ENCODE measurements around the gene FGFR2.

The FGFR2 gene

DNA sequence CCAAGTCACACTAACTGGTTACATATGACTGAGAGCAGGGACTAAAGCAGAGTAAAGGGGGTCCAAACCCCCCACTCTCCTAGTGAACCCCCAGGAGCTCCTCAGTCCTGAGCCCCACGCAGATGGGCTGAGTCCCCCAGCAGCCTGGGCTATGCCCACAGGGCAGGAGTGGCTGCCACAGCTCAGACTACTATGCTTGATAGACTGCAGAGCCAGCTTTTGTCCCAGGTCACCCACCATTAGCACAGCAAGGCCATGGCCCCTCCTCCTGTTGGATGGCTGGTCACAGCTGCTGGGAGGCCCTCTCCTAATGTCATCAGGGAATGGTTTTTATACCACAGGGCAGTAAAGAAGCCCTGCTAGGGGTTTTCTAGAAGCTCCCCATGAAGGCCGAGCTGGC, 46.3 kb upstream of the FGFR2 start:
- Histone ChIP-seq H3F3A (ENCODE audit: control insufficient read depth, insufficient read depth) (no peaks in the 10 kb centered on the region), H4K20me1 (ENCODE audit: control insufficient read depth, insufficient read depth, low read depth, low read length) (no peaks in the 10 kb centered on the region), H3K4me2 (ENCODE audit: low read length) (no peak overlapping the region), H3K4me1 (ENCODE audit: control insufficient read depth, low read length) (no peaks in the 10 kb centered on the region), H3K36me3 (ENCODE audit: control insufficient read depth, low read length) (no peaks in the 10 kb centered on the region), H3K9me2 (replicated peaks; ENCODE audit: control insufficient read depth, low read length) (no peaks in the 10 kb centered on the region), H3K79me2 (ENCODE audit: control insufficient read depth, low read length) (no peaks in the 10 kb centered on the region), H3K27ac (ENCODE audit: low read depth, low read length) (no peak overlapping the region), H3K4me3 (ENCODE audit: low read length) (no peak overlapping the region), H3K27me3 (ENCODE audit: control insufficient read depth, low read length) (no peaks in the 10 kb centered on the region), H3K9me3 (ENCODE audit: control insufficient read depth, insufficient read depth, low read length) (no peaks in the 10 kb centered on the region)
- no peak for TF ChIP-seq CTCF (IDR thresholded peaks at IDR 0.05; ENCODE audit: low read depth, low read length, poor library complexity, severe bottlenecking)

GRCh38 chr10:121640266-121640665, 42.0 kb upstream of the FGFR2 start:
- H3K79me2 ChIP-seq (ENCODE audit: control insufficient read depth, low read length), result no peaks in the 10 kb centered on the region
- H3K36me3 ChIP-seq (ENCODE audit: control insufficient read depth, low read length), result no peaks in the 10 kb centered on the region
- no peaks in the 10 kb centered on the region for H3K9me2 ChIP-seq (replicated peaks; ENCODE audit: control insufficient read depth, low read length)
- no peaks in the 10 kb centered on the region for H3F3A ChIP-seq (ENCODE audit: control insufficient read depth, insufficient read depth)
- TF ChIP-seq EZH2phosphoT487 (IDR thresholded peaks at IDR 0.05; ENCODE audit: borderline replicate concordance, low read length), result no peak
- no peak for TF ChIP-seq CTCF (IDR thresholded peaks at IDR 0.05; ENCODE audit: low read depth, low read length, poor library complexity, severe bottlenecking)
- no peak overlapping the region for H3K27ac ChIP-seq (ENCODE audit: low read depth, low read length)
- no peaks in the 10 kb centered on the region for H3K4me1 ChIP-seq (ENCODE audit: control insufficient read depth, low read length)
- H3K4me2 ChIP-seq (ENCODE audit: low read length), result no peak overlapping the region
- H3K4me3 ChIP-seq (ENCODE audit: low read length), result no peak overlapping the region
- H3K27me3 ChIP-seq (ENCODE audit: control insufficient read depth, low read length), result no peaks in the 10 kb centered on the region
- no peaks in the 10 kb centered on the region for H3K9me3 ChIP-seq (ENCODE audit: control insufficient read depth, insufficient read depth, low read length)
- H4K20me1 ChIP-seq (ENCODE audit: control insufficient read depth, insufficient read depth, low read depth, low read length), result no peaks in the 10 kb centered on the region

- Histone ChIP-seq H3F3A (ENCODE audit: control insufficient read depth, insufficient read depth) (no peaks in the 10 kb centered on the region), H3K4me2 (ENCODE audit: low read length) (no peak overlapping the region), H3K4me3 (ENCODE audit: low read length) (no peak overlapping the region), H3K4me1 (ENCODE audit: control insufficient read depth, low read length) (no peaks in the 10 kb centered on the region), H3K27me3 (ENCODE audit: control insufficient read depth, low read length) (no peaks in the 10 kb centered on the region), H3K79me2 (ENCODE audit: control insufficient read depth, low read length) (no peaks in the 10 kb centered on the region), H3K27ac (ENCODE audit: low read depth, low read length) (no peak overlapping the region), H4K20me1 (ENCODE audit: control insufficient read depth, insufficient read depth, low read depth, low read length) (no peaks in the 10 kb centered on the region), H3K36me3 (ENCODE audit: control insufficient read depth, low read length) (no peaks in the 10 kb centered on the region), H3K9me2 (replicated peaks; ENCODE audit: control insufficient read depth, low read length) (no peaks in the 10 kb centered on the region), H3K9me3 (ENCODE audit: control insufficient read depth, insufficient read depth, low read length) (no peaks in the 10 kb centered on the region)
- no peak for TF ChIP-seq EZH2phosphoT487 (IDR thresholded peaks at IDR 0.05; ENCODE audit: borderline replicate concordance, low read length)
- no peak for TF ChIP-seq CTCF (IDR thresholded peaks at IDR 0.05; ENCODE audit: low read depth, low read length, poor library complexity, severe bottlenecking)
Measured at GRCh38 chr10:121639416-121639815, 41.2 kb upstream of the FGFR2 start.

- TF ChIP-seq EZH2phosphoT487 (IDR thresholded peaks at IDR 0.05; ENCODE audit: borderline replicate concordance, low read length) (no peak), CTCF (IDR thresholded peaks at IDR 0.05; ENCODE audit: low read depth, low read length, poor library complexity, severe bottlenecking) (no peak)
- Histone ChIP-seq H3K27me3 (ENCODE audit: control insufficient read depth, low read length) (no peaks in the 10 kb centered on the region), H3K4me1 (ENCODE audit: control insufficient read depth, low read length) (no peaks in the 10 kb centered on the region), H3K36me3 (ENCODE audit: control insufficient read depth, low read length) (no peaks in the 10 kb centered on the region), H4K20me1 (ENCODE audit: control insufficient read depth, insufficient read depth, low read depth, low read length) (no peaks in the 10 kb centered on the region), H3F3A (ENCODE audit: control insufficient read depth, insufficient read depth) (no peaks in the 10 kb centered on the region), H3K9me2 (replicated peaks; ENCODE audit: control insufficient read depth, low read length) (no peaks in the 10 kb centered on the region), H3K79me2 (ENCODE audit: control insufficient read depth, low read length) (no peaks in the 10 kb centered on the region), H3K9me3 (ENCODE audit: control insufficient read depth, insufficient read depth, low read length) (no peaks in the 10 kb centered on the region), H3K27ac (ENCODE audit: low read depth, low read length) (no peak overlapping the region), H3K4me2 (ENCODE audit: low read length) (no peak overlapping the region), H3K4me3 (ENCODE audit: low read length) (no peak overlapping the region)
Measured at GRCh38 chr10:121637437-121637836, 39.2 kb upstream of the FGFR2 start.
